ENCODE results near the gene PPP2R5B. TPM values are rescaled to one million over a fixed set of nuclear protein-coding genes. Genes with fewer than 3 reads are reported as not detected.

Gene PPP2R5B
- total RNA-seq, 1 donor from 2014 or later: 23.9 TPM

DNA sequence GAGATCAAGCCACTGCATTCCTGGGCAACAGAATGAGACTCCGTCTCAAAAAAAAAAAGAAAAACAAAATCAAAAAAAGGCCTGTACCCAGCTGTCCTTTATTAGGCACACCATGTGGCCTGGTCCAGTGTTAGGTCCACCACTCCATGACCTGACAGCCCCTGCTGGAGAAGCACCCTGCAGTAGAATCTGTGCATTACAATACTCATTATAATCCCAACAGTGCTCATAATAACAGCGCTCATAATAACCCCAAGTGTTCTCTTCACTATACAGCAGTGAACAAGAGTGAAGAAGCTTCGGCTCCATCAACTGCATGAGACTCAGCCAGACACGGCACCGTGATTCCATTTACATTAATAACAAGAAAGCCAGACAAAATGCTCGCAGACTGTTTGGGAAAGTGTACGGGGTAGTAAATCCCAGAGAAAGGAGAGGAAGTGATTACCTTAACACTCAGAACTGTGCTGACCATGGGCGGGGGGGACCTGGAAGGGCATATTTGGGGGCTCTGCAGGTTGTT is 37.2 kb upstream of the PPP2R5B start:
- peaks cover 22% of the 10 kb centered on the region for H3K4me1 ChIP-seq
- DNase-seq: no peak
- intact Hi-C loops (cut with DNase I): no loop called here
- TF ChIP-seq, protein P1, sequence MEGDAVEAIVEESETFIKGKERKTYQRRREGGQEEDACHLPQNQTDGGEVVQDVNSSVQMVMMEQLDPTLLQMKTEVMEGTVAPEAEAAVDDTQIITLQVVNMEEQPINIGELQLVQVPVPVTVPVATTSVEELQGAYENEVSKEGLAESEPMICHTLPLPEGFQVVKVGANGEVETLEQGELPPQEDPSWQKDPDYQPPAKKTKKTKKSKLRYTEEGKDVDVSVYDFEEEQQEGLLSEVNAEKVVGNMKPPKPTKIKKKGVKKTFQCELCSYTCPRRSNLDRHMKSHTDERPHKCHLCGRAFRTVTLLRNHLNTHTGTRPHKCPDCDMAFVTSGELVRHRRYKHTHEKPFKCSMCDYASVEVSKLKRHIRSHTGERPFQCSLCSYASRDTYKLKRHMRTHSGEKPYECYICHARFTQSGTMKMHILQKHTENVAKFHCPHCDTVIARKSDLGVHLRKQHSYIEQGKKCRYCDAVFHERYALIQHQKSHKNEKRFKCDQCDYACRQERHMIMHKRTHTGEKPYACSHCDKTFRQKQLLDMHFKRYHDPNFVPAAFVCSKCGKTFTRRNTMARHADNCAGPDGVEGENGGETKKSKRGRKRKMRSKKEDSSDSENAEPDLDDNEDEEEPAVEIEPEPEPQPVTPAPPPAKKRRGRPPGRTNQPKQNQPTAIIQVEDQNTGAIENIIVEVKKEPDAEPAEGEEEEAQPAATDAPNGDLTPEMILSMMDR (IDR thresholded peaks at IDR 0.05): no peak
- no peaks in the 10 kb centered on the region for H3K27me3 ChIP-seq (ENCODE audit: low read depth)
- ATAC-seq: no peak
- H3K9me3 ChIP-seq: no peaks in the 10 kb centered on the region
- no peak overlapping the region for H3K4me3 ChIP-seq
- no peaks in the 10 kb centered on the region for H3K36me3 ChIP-seq
- no peak overlapping the region for H3K27ac ChIP-seq

DNA sequence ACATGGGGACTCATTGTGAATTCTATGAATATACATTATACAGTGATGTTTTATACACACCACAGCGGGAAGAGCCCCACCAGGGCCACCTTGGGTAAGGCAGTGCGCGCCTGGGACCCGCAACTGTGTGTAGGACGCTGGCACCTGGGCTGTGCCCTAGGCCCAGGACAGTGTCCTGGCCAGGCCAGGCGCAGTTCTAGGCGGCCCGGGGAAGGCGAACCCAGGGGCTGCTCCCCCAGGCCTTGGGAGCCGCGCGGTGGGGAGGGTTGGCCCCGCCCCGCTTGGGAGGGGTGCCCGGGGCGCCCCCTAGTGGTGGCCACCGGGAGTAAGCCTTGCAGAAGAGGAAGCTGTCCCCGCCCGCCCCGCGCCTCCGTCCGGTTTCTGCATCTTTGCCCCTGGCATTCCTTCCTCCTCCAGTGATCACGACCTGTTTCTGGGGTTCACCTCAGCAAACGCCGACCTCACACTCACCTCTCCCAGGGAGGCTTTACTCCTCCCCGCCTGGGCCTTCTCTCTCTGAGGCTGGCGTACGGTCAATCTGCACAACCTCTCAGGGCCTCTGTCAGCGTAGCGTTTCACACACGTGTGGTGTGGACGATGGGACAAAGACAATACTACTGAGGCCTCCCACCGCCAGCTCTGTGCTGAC is 36.6 kb upstream of the PPP2R5B start:
- DNase-seq (peak; percentile 91), ATAC-seq (peak; percentile 94)
- Histone ChIP-seq H3K36me3 (no peaks in the 10 kb centered on the region), H3K4me3 (peak overlapping the region; percentile 25), H3K27me3 (ENCODE audit: low read depth) (no peaks in the 10 kb centered on the region), H3K4me1 (peaks cover 22% of the 10 kb centered on the region), H3K27ac (peak overlapping the region; percentile 44), H3K9me3 (no peaks in the 10 kb centered on the region)
- TF ChIP-seq, protein P1 (IDR thresholded peaks at IDR 0.05): peak; percentile 99
- intact Hi-C loops (cut with DNase I): no loop called here

DNA sequence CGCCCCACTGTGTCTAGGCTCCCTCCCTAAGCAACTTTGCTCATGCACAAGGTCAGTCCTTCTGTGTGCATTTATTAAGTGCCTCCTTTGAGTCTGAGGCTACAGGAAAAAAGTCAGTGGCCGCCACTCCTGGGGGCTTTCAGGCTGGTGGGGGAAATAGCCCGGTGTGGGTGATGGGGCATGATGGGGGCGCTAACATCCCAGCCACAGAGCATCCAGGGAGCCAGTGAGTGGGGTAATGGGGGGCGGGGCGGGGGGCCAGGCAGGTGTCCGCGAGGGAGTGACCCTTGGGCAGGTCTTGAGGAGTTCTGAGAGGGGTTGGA is 36.1 kb upstream of the PPP2R5B start:
- peaks cover 23% of the 10 kb centered on the region for H3K4me1 ChIP-seq
- intact Hi-C loops (cut with DNase I): no loop called here
- no peaks in the 10 kb centered on the region for H3K9me3 ChIP-seq
- ATAC-seq (no peak), DNase-seq (no peak)
- H3K36me3 ChIP-seq: no peaks in the 10 kb centered on the region
- H3K27ac ChIP-seq: peak overlapping the region; percentile 44
- peak overlapping the region; percentile 25 for H3K4me3 ChIP-seq
- no peaks in the 10 kb centered on the region for H3K27me3 ChIP-seq (ENCODE audit: low read depth)
- TF ChIP-seq, protein P1 (IDR thresholded peaks at IDR 0.05): no peak

DNA sequence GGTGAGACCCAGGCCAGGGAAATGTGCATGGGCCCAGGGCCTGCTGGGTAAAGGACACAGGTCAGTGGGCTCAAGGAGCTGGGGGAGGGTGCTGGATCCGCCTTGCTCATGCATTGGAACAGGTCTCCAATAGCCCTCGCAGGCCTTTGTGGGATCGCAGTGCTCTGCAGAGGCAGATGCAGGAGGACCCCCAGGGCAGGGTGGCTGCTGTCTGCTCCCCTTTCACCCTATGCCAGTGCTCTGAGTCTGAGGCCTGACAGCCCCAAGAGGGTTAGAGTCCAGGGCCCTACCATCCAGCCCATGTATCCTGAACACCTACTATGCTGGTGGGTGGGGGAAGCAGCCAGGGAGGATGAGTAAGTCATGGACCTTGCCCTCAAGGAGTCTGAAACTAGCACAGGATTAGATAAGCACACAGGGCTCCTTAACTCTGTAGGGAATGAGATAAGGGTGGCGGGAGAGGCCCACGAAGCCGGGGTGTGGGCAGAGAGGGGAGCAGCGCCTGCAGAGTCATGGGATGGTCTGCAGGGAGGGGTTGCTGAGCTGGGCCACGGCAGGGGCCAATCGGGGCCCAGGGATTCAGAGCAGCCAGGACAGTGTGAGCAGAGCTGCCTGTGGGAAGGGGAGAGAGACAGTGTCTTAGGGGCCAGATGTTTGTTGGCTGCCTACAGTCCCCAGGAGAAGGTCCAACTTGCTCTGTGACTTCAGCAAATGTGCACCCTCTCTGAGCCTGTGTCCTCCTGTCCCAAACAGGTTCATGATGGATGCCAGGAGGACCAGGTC is 35.6 kb upstream of the PPP2R5B start:
- Histone ChIP-seq H3K27me3 (ENCODE audit: low read depth) (no peaks in the 10 kb centered on the region), H3K9me3 (no peaks in the 10 kb centered on the region), H3K27ac (no peak overlapping the region), H3K4me1 (peaks cover 29% of the 10 kb centered on the region), H3K4me3 (no peak overlapping the region), H3K36me3 (no peaks in the 10 kb centered on the region)
- ATAC-seq: no peak
- DNase-seq: no peak
- intact Hi-C loops (cut with DNase I): no loop called here
- TF ChIP-seq, protein P1 (IDR thresholded peaks at IDR 0.05): no peak

DNA sequence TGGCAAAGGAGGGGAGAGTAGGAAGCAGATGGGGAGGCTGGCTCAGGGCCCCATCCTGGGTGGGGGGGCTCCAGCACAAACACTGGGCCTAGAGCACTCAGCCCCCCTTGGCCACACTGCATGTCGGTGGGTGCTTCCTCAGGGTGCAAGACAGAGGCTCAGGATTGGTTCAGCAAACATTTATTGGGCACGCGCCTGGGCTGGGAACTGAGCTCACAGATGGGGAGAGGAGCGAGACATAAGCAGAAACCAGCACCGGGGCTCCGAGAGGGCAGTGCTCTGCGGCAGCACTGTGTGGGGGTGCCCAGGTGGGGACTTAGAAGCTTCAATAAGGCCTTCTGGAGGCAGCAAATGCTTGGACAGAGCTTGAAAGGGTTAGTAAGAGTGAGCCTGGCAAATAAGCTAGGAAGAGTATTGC is 34.0 kb upstream of the PPP2R5B start:
- no peak for DNase-seq

More for the DNA sequence above, 34.0 kb upstream of the PPP2R5B start:
- no peaks in the 10 kb centered on the region for H3K9me3 ChIP-seq
- H3K27ac ChIP-seq: no peak overlapping the region
- no peak overlapping the region for H3K4me3 ChIP-seq
- peaks cover 10% of the 10 kb centered on the region for H3K36me3 ChIP-seq
- intact Hi-C loops (cut with DNase I): no loop called here
- H3K4me1 ChIP-seq: peaks cover 28% of the 10 kb centered on the region
- no peaks in the 10 kb centered on the region for H3K27me3 ChIP-seq (ENCODE audit: low read depth)
- ATAC-seq: no peak
- TF ChIP-seq, protein P1 (IDR thresholded peaks at IDR 0.05): no peak
